GM03348 (cell line): Measurements from ENCODE around the gene SLC15A4.
A peak's percentile ranks its signal among the peaks of the same experiment; 100 is the strongest.
"Not testable (repeated sequence)": the region's sequence is repeated elsewhere in the genome, so short reads cannot be mapped to it uniquely, and the experiment has no call there.

Experiments used
- DNase-seq: peaks from one replicate; pipeline ENCODE4 v3.0.0; 2012; ENCODE audit warnings: low spot score

SLC15A4 gene

GRCh38 chr12:128844031-128844635, 20.4 kb upstream of the SLC15A4 start:
- no peak for DNase-seq

- DNase-seq = no peak
These were observed 19.8 kb upstream of the SLC15A4 start for GRCh38 chr12:128843538-128843937.

- DNase-seq = no peak
These were observed 18.8 kb upstream of the SLC15A4 start for GRCh38 chr12:128842579-128842978.

GRCh38 chr12:128840862-128841468, 17.2 kb upstream of the SLC15A4 start:
- no peak for DNase-seq

- DNase-seq = not testable (repeated sequence)
These were observed 16.1 kb upstream of the SLC15A4 start for GRCh38 chr12:128839885-128840284.

- DNase-seq = no peak
These were observed 9.7 kb upstream of the SLC15A4 start for GRCh38 chr12:128833418-128833817.

GRCh38 chr12:128830505-128830893, 6.7 kb upstream of the SLC15A4 start:
- no peak for DNase-seq

- no peak for DNase-seq
These were observed 6.2 kb upstream of the SLC15A4 start for GRCh38 chr12:128829861-128830504.

- no peak for DNase-seq
These were observed 4.0 kb upstream of the SLC15A4 start for GRCh38 chr12:128827724-128828123.

- no peak for DNase-seq
These were observed 2.1 kb upstream of the SLC15A4 start for GRCh38 chr12:128825835-128826234.

GRCh38 chr12:128823216-128823915, 392 bp downstream of the SLC15A4 start:
- DNase-seq = peak; percentile 59

- DNase-seq = no peak
These were observed 2.9 kb downstream of the SLC15A4 start for GRCh38 chr12:128820723-128821432.

GRCh38 chr12:128820253-128820652, 3.5 kb downstream of the SLC15A4 start:
- DNase-seq = no peak

GRCh38 chr12:128819293-128820144, 4.2 kb downstream of the SLC15A4 start:
- DNase-seq = no peak

GRCh38 chr12:128818065-128819022, 5.4 kb downstream of the SLC15A4 start:
- DNase-seq = peak; percentile 72

GRCh38 chr12:128817111-128818015, 6.4 kb downstream of the SLC15A4 start:
- DNase-seq = no peak

- DNase-seq = no peak
These were observed 7.2 kb downstream of the SLC15A4 start for GRCh38 chr12:128816643-128816920.

- no peak for DNase-seq
These were observed 7.7 kb downstream of the SLC15A4 start for GRCh38 chr12:128815779-128816642.
